UCSD-AML1 (cell line): ENCODE data around the gene ST7L.

Source experiments
- DNase-seq: peaks from one replicate; lab custom pipeline; 2025; ENCODE audit not compliant: unreplicated experiment; lab: John Stamatoyannopoulos, UW

ST7L gene

DNA sequence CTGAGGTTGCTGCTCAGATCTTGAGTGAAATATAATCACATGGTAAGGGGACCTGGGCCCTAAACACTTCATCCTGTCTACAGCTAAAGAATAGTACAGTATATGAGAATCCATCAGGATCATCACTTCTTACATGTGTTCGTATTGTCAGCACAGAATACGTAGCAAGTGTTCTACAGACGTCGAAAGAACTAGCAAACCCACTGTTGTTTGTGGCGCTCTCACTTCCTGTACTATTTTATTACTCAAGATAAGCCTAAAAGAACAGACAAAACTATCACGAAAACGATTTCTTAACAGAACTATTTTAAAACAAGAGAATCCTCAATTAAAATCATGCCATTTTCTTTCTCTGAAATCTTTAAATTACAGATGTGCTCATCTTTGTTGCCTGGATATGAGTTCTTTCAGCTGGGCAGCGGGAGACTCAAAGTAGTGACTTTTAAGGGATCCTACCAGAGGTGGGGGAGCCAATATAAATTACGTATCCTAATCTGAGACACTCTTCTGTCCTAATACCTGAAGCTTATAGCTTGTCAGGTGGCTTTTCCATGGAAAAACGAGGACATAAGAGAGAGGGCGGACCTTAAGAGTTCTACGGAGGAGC lies 724 bp downstream of the ST7L start:
- no peak for DNase-seq

DNA sequence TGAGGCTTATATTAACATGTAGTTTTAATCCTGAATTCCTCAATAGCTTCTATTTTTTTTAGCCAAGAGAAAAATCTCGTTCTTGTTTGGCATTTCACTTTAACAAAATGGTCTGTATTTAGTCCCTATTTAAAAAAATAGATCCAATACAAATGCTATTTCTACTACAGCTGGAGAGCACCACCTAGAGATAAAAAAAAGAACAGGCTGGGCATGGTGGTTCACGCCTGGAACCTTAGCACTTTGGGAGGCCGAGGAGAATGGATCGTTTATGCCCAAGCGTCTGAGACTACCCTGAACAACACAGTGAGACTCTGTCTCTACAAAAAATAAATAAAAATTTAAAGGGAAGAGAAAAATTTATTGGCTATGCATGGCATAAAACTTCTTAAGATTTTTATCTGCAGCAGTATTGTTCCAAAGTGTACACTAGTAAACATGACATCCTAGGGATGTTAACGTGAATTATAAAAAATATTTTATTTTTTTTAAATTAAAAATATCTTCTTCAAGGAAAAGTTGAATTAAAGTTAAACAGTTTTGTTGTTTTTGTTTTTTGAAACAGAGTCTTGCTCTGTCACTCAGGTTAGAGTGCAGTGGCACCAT lies 4.4 kb downstream of the ST7L start:
- no peak for DNase-seq

DNA sequence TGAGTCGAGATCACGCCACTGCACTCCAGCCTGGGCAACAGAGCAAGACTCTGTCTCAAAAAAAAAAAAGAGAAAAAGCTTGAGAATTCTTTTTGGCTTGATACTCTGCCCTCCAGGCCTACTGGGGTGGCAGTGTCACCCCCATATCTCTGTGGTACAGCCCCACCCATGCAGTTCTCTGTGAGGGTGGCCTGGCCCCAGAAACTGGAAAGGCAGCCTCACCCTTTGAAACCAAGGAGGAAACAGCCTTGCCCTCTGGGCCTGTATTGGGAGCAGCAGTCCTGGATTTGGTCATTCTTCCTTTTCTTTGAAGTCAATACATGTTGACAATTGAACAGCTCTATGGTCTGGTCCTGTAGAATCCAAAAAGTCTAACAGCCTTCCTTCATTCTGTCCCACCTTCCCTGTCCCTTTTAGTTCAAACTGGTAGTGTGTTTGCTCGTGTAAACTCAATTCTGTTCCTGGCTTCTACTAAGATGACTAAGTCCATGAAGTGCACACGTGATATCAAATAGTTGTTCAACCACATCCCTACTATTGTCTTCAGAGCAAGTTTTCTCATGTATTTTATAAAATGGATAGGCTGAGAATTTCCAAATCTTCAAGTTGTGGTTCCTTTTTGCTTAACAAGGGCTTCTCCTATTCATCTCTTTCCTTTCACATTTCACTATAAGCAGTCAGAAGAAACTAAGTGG lies 13.2 kb downstream of the ST7L start:
- no peak for DNase-seq

DNA sequence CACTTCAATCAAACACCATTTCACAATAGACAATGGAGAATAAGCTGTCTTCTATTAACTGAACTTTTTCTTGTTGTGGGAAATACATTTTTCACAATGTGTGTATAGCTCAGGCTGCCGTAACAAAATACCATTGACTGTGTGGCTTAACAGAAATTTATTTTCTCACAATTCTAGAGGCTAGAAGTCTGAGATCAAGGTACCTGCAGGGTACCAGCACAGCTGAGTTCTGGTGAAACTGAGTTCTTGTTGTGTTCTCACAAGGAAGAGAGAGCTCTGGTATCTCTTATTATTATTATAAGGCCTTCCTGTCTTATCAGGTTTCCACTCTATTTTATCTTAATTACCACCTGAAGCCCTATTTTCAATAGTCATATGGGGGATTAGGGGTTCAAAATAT lies 15.4 kb downstream of the ST7L start:
- DNase-seq: no peak

DNA sequence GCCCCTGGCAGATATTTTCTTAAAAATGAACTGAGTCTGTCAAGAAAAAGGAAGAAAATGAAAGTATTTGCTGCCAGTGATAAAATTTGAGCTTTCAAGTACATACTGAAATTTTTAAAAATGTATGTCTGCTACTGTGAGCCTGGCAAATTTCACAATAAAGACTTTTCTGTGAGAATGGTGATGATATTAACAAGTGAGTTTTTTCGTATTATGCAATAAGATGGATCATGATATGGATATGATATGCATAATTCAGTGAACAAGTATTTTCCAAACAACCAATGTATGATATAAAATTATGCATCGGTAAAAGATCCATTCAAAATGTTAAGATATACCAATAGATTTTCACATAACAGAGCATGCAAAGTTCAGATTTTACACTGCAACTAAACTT lies 15.9 kb downstream of the ST7L start:
- no peak for DNase-seq

DNA sequence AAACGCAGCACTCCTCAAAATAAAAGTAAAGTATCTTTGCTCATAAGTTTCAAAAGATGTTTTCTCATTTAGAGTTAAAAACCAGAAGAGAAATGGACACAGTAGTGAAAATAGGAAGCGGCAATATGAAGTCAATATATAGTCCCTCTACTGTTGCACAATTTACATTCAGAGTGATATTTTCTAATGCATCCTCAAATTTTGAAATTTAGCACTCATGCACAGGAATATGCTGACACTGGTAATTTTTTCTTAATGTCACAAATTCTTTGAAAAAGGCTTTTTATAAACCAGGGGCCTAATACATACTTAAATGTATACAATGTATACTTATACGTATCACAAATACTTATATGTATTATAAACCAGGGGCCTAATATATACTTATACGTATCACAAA lies 19.5 kb downstream of the ST7L start:
- DNase-seq: no peak

GRCh38 chr1:112594208-112594876 lies 24.6 kb downstream of the ST7L start:
- no peak for DNase-seq

- DNase-seq: no peak
Observed at GRCh38 chr1:112589766-112590165, 29.2 kb downstream of the ST7L start.

DNA sequence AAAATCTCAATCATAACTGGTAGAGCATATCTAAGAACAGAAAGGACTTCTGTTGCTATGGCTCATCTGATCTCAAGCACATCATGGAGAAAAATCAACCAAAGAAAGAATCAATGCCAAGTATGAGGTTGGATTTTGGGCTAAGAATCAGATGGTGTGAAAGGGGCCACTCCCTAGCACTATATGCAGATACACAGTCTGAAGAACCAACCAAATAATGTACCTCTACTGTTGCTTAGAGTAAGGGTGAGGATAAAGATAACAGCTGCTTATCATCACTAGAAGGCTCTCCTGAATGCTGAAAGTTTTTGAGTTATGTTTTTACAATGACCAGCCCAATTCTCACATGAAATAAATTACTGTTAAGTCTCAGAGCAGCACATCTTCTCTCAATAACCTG lies 35.6 kb downstream of the ST7L start:
- no peak for DNase-seq

DNA sequence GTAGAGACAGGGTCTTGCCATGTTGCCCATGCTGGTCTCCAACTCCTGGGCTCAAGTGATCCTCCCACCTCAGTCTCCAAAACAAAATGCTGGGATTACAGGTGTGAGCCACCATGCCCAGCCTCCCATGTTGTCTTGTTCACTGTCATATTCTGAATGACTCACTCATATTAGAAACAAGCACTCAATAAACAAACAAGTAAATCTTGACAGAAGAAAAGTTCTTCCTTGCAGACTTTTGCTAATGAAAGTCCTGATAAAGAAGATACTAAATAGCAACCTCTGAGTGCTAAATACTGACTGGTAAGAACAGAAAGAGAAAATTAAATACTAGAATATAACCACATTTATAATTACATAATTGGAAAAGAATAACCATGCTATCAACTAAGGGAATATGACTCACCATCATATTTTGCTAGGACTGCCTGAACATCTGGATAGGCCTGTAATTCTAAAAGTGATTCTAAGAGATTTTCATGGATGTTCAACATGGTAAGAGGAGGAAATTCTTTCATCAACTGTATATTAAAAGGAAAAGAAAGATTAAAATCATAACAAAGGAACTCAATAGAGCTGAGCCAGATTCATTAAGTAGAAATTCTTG lies 37.3 kb downstream of the ST7L start:
- no peak for DNase-seq

DNA sequence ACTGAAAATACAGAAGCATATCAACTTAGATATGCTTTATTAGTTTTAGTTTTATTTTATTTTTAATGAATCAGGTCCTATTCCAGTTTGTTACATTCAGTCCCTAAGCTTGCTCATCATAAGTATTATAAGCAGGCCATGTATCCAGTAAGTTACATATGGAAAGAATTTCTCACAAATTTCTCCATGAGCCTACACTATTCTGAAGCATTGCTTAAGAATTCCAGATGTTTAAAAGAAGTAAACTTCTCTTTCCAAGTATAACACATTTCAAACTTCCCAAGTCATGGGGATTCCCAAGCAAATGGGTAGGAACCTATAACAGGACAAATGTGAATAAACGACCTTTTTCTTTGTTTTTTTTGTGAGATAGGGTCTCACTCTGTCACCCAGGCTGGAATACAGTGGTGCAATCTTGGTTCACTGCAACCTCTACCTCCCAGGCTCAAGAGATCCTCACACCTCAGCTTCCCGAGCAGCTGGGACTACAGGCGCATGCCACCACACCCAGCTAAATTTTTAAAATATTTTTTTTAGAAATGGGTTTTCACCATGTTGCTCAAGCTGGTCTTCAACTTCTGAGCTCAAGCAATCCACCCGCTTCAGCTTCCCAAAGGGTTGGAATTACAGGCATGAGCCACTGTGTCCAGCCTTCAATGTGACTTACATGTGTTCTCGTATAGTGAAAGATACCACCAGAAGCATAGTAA lies 39.0 kb downstream of the ST7L start:
- DNase-seq: no peak

GRCh38 chr1:112576240-112576639 lies 42.7 kb downstream of the ST7L start:
- no peak for DNase-seq

GRCh38 chr1:112575154-112575804 lies 43.7 kb downstream of the ST7L start:
- DNase-seq: no peak

GRCh38 chr1:112565800-112566199 lies 53.1 kb downstream of the ST7L start:
- DNase-seq: no peak

- DNase-seq: no peak
Observed at GRCh38 chr1:112564081-112564480, 54.9 kb downstream of the ST7L start.

GRCh38 chr1:112563341-112563740 lies 55.6 kb downstream of the ST7L start:
- DNase-seq: no peak

GRCh38 chr1:112558634-112559033 lies 60.3 kb downstream of the ST7L start:
- no peak for DNase-seq

DNA sequence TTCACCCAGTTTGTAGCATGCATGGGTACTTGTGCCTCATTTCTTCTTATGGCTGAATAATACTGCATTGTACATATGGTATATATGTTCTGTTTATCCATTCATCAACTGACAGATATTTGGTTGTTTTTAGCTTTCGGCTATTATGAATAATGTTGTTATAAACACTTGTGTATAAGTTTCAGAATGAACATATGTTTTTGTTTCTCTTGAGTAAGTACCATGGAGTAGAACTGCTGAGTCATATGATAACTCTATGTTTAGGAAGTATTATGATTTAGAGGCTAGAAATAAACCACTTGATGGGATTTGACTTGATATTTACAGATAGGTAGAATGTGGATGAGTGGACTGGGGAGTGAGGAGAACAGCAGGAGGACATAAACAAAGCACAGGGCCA lies 61.6 kb downstream of the ST7L start:
- DNase-seq: no peak

- no peak for DNase-seq
Observed at GRCh38 chr1:112554411-112554810, 64.5 kb downstream of the ST7L start.

GRCh38 chr1:112549590-112549989 lies 69.4 kb downstream of the ST7L start:
- no peak for DNase-seq

DNA sequence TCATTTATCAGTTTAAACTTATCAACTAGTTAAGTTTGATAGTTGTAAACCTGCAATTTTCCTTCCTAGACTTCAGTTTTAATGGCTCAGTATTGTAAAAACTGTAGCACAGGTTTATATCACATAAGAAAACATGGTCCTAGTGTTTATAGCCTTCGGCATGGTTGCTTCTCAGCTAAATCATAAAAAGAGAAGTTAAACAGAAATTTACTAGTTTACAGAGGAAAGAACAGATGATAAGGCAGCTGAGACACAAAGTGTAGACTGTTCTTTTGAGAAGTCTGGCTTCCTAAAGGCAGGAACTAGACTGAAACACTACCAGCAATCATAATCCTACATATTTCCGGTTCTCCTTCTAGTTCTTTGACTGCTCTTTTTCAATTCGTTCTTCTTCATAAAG lies 70.4 kb downstream of the ST7L start:
- DNase-seq: no peak
